ENCODE measurements around the gene RELT. TPM values are rescaled to one million over a fixed set of nuclear protein-coding genes. Genes with fewer than 3 reads are reported as not detected.

The RELT gene
- total RNA-seq, 1 experiment from 2014 or later, result 13.8 TPM

DNA sequence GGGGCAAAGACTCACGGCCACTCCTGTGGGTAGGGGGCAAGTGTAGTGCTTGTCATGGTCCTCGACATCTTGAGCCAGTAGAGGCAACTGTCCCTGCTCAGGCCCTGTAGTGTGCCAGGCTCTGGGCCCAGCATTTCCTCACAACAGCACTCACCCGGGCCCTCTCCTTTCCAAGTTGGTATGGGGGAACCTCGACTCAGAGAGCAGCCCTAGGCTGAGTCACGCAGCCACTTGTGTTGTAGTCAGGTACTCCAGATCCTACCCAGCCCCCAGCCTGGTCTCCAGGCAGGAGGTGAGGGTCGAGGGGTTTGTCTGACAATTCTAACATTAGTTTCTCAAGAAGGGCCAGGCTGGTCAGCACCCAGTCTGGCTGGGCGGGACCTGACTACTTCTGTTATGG, 4.1 kb downstream of the RELT start:
- Histone ChIP-seq H3K9ac (ENCODE audit: low read length) (no peak overlapping the region), H4K20me1 (ENCODE audit: insufficient read depth) (no peaks in the 10 kb centered on the region; the same call in 1 of the 2 replicates), H3K79me2 (ENCODE audit: insufficient read depth, low read length) (peaks cover 90% of the 10 kb centered on the region), H3K9me2 (ENCODE audit: insufficient read depth) (no peaks in the 10 kb centered on the region), H3K36me3 (ENCODE audit: control insufficient read depth in 1 of 2, insufficient read depth in 2 of 2, low read length in 2 of 2) (peaks cover 0 to 10% of the 10 kb centered on the region in 2 experiments; a peak in 1 of 4 replicates), H3K27ac (ENCODE audit: low read depth, low read length) (no peak overlapping the region), H3K4me2 (ENCODE audit: low read length) (no peak overlapping the region), H3K27me3 (ENCODE audit: insufficient read depth, low read length) (no peaks in the 10 kb centered on the region), H2AFZ (ENCODE audit: low read depth, low read length, poor library complexity, severe bottlenecking) (no peak overlapping the region), H3K4me3 (replicated peaks in 1 of 2; ENCODE audit: low read depth in 1 of 2, low read length in 2 of 2) (no peak overlapping the region), H3K9me3 (ENCODE audit: control insufficient read depth in 1 of 2, insufficient read depth in 1 of 2, low read depth in 1 of 2, low read length in 2 of 2) (no peaks in the 10 kb centered on the region), H3K4me1 (ENCODE audit: control insufficient read depth in 1 of 2, insufficient read depth in 2 of 2, low read length in 2 of 2) (peaks cover 13 to 48% of the 10 kb centered on the region in 2 experiments; a peak in 3 of 4 replicates)
- RAD21 ChIA-PET (ENCODE audit: low non-redundant PET in 1 of 2, low total read pairs in 2 of 2, uncharacterized antibody in 2 of 2, unreplicated experiment in 2 of 2), result no interaction called here
- CTCF ChIA-PET, result no interaction called here
- no TSS peak for BruUV-seq (replicated peaks)
- TF ChIP-seq, protein P1, sequence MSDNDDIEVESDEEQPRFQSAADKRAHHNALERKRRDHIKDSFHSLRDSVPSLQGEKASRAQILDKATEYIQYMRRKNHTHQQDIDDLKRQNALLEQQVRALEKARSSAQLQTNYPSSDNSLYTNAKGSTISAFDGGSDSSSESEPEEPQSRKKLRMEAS (IDR thresholded peaks at IDR 0.05), result no peak
- no peak for TF ChIP-seq TCF7L2 (IDR thresholded peaks at IDR 0.05; ENCODE audit: borderline replicate concordance, extremely low read depth, insufficient read depth, insufficient read length)
- no peak for TF ChIP-seq EZH2 (IDR thresholded peaks at IDR 0.05)
- TF ChIP-seq SIN3A (IDR thresholded peaks at IDR 0.05; ENCODE audit: low read depth), result no peak
- TF ChIP-seq ELF1 (IDR thresholded peaks at IDR 0.05; ENCODE audit: borderline replicate concordance, low read depth), result no peak
- TF ChIP-seq FOSL1 (IDR thresholded peaks at IDR 0.05; ENCODE audit: low read depth), result no peak
- TF ChIP-seq RAD21 (IDR thresholded peaks at IDR 0.05; ENCODE audit: low read depth), result no peak
- TF ChIP-seq POLR2A (IDR thresholded peaks at IDR 0.05; ENCODE audit: borderline replicate concordance, extremely low read depth, insufficient read depth, insufficient read length), result no peak
- TF ChIP-seq JUND (IDR thresholded peaks at IDR 0.05), result no peak
- TF ChIP-seq, protein P2, sequence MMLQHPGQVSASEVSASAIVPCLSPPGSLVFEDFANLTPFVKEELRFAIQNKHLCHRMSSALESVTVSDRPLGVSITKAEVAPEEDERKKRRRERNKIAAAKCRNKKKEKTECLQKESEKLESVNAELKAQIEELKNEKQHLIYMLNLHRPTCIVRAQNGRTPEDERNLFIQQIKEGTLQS (IDR thresholded peaks at IDR 0.05), result no peak
- no peak for TF ChIP-seq ZBTB33 (IDR thresholded peaks at IDR 0.05; ENCODE audit: extremely low read depth, insufficient replicate concordance, low read length)
- TF ChIP-seq CBX3 (IDR thresholded peaks at IDR 0.05; ENCODE audit: low read depth), result no peak
- no peak for TF ChIP-seq CEBPB (IDR thresholded peaks at IDR 0.05; ENCODE audit: low read depth)
- no peak for TF ChIP-seq ZNF274 (IDR thresholded peaks at IDR 0.05; ENCODE audit: low read depth, low read length)
- no peak for TF ChIP-seq EZH2phosphoT487 (IDR thresholded peaks at IDR 0.05; ENCODE audit: borderline replicate concordance)
- no peak for TF ChIP-seq ZFX (IDR thresholded peaks at IDR 0.05)
- no peak for TF ChIP-seq CTCF (IDR thresholded peaks at IDR 0.05 in 2 of 3, conservative IDR thresholded peaks at IDR 0.05 in 1 of 3; ENCODE audit: borderline replicate concordance in 1 of 3, insufficient read depth in 1 of 3, low read depth in 2 of 3, low read length in 2 of 3)
- POLR2A ChIA-PET, result no interaction called here
- intact Hi-C loops (cut with micrococcal nuclease), result no loop called here
- DNase-seq (ENCODE audit: low read depth, low spot score) (no peak), ATAC-seq (no peak)
